H9 (cell line): ENCODE measurements around the gene LRRC58. TPM values are rescaled to one million over a fixed set of nuclear protein-coding genes. Genes with fewer than 3 reads are reported as not detected.

ENCODE experiments used
- DNase-seq: peaks from one replicate; pipeline ENCODE4 v3.0.0-alpha.2; 2017
- H2AFZ ChIP-seq: one replicate; pipeline ENCODE4 v1.6.1; 2013; ENCODE audit warnings: mild to moderate bottlenecking, low read length, control low read depth, moderate library complexity
- H2AK5ac ChIP-seq: 2 replicates; pipeline ENCODE4 v1.6.1; 2013; ENCODE audit warnings: low read length, control low read depth, mixed read lengths; ENCODE audit not compliant: insufficient read length
- H2BK120ac ChIP-seq: one replicate; pipeline ENCODE4 v1.6.1; 2013; ENCODE audit warnings: low read depth, mild to moderate bottlenecking, low read length, control low read depth, inconsistent platforms; ENCODE audit not compliant: poor library complexity, severe bottlenecking
- H2BK12ac ChIP-seq: 2 replicates; pipeline ENCODE4 v1.6.1; 2013; ENCODE audit warnings: low read length, control low read depth, mixed read lengths, low read depth; ENCODE audit not compliant: insufficient read length
- H2BK15ac ChIP-seq: 2 replicates; pipeline ENCODE4 v1.6.1; 2013; ENCODE audit warnings: low read depth, low read length, control low read depth
- H2BK20ac ChIP-seq: one replicate; pipeline ENCODE4 v1.6.1; 2013; ENCODE audit warnings: low read depth, mild to moderate bottlenecking, low read length, control low read depth, inconsistent platforms; ENCODE audit not compliant: poor library complexity, severe bottlenecking
- H2BK5ac ChIP-seq: 2 replicates; pipeline ENCODE4 v1.6.1; 2013; ENCODE audit warnings: low read length, control low read depth, mixed read lengths; ENCODE audit not compliant: insufficient read length
- H3K14ac ChIP-seq: 2 replicates; pipeline ENCODE4 v1.6.1; 2013; ENCODE audit warnings: low read length, control low read depth; ENCODE audit not compliant: insufficient read depth
- H3K18ac ChIP-seq: 2 replicates; pipeline ENCODE4 v1.6.1; 2013; ENCODE audit warnings: low read depth, mild to moderate bottlenecking, mixed read lengths, low read length, control low read depth; ENCODE audit not compliant: insufficient read length
- H3K23ac ChIP-seq: 2 replicates; pipeline ENCODE4 v1.6.1; 2013; ENCODE audit warnings: low read length, control low read depth, mixed read lengths, low read depth; ENCODE audit not compliant: insufficient read length
- H3K23me2 ChIP-seq: 2 replicates; pipeline ENCODE4 v1.6.1; 2013; ENCODE audit warnings: low read depth, mild to moderate bottlenecking, mixed read lengths, low read length, control low read depth; ENCODE audit not compliant: insufficient read length, poor library complexity, severe bottlenecking
- H3K27ac ChIP-seq: 2 replicates; pipeline ENCODE4 v1.5.1; 2013; ENCODE audit warnings: low read length, control low read depth, mixed read lengths, low read depth; ENCODE audit not compliant: insufficient read length
- H3K27me3 ChIP-seq: 2 replicates; pipeline ENCODE4 v1.6.1; 2013; ENCODE audit warnings: low read length, control low read depth, inconsistent platforms; ENCODE audit not compliant: insufficient read depth
- H3K4ac ChIP-seq: 2 replicates; pipeline ENCODE4 v1.6.1; 2013; ENCODE audit warnings: low read depth, mild to moderate bottlenecking, control low read depth, inconsistent platforms, low read length, moderate library complexity
- H3K4me1 ChIP-seq: 2 replicates; pipeline ENCODE4 v1.6.1; 2013; ENCODE audit warnings: low read length, control low read depth, inconsistent platforms; ENCODE audit not compliant: insufficient read depth
- H3K4me2 ChIP-seq: 2 replicates; pipeline ENCODE4 v1.6.1; 2013; ENCODE audit warnings: low read length, control low read depth, mixed read lengths; ENCODE audit not compliant: insufficient read length, insufficient read depth
- H3K56ac ChIP-seq: 2 replicates; pipeline ENCODE4 v1.6.1; 2013; ENCODE audit warnings: low read depth, mild to moderate bottlenecking, mixed read lengths, low read length, control low read depth; ENCODE audit not compliant: insufficient read length
- H3K79me1 ChIP-seq: 2 replicates; pipeline ENCODE4 v1.6.1; 2013; ENCODE audit warnings: low read depth, mild to moderate bottlenecking, moderate library complexity, low read length, control low read depth, inconsistent platforms; ENCODE audit not compliant: insufficient read depth, poor library complexity, severe bottlenecking
- H3K79me2 ChIP-seq: 2 replicates; pipeline ENCODE4 v1.6.1; 2013; ENCODE audit warnings: low read length, control low read depth, inconsistent platforms; ENCODE audit not compliant: insufficient read depth
- H3K9ac ChIP-seq: 2 replicates; pipeline ENCODE4 v1.6.1; 2013; ENCODE audit warnings: low read length, control low read depth, mixed read lengths; ENCODE audit not compliant: insufficient read length; ENCODE audit errors: extremely low read depth
- H3K9me3 ChIP-seq: one replicate; pipeline ENCODE4 v1.6.1; 2013; ENCODE audit warnings: low read depth, low read length, inconsistent platforms; ENCODE audit not compliant: control insufficient read depth
- H3T11ph ChIP-seq: one replicate; pipeline ENCODE4 v1.6.1; 2013; ENCODE audit warnings: mild to moderate bottlenecking, low read length, control low read depth, inconsistent platforms
- H4K20me1 ChIP-seq: one replicate; pipeline ENCODE4 v1.6.1; 2013; ENCODE audit not compliant: control insufficient read depth, insufficient read length, insufficient read depth
- H4K5ac ChIP-seq: 2 replicates; pipeline ENCODE4 v1.6.1; 2013; ENCODE audit warnings: low read depth, mild to moderate bottlenecking, mixed read lengths, low read length, control low read depth; ENCODE audit not compliant: insufficient read length
- H4K8ac ChIP-seq: replicated peaks from 2 replicates; pipeline ENCODE4 v1.6.1; 2013; ENCODE audit warnings: low read length, control low read depth, mixed read lengths, low read depth; ENCODE audit not compliant: insufficient read length
- H4K91ac ChIP-seq: 2 replicates; pipeline ENCODE4 v1.6.1; 2013; ENCODE audit warnings: low read depth, mild to moderate bottlenecking, moderate library complexity, mixed read lengths, low read length, control low read depth; ENCODE audit not compliant: insufficient read length
- H3K27ac Mint-ChIP-seq, 3 experiments: 2 replicates in 2 of 3; 3 replicates in 1 of 3; pipeline ENCODE4 v1.8.0; 2020 to 2021; ENCODE audit warnings: mixed read lengths in 3 of 3, mild to moderate bottlenecking in 1 of 3, moderate library complexity in 1 of 3
- H3K27me3 Mint-ChIP-seq: 2 replicates; pipeline ENCODE4 v1.8.0; 2021; ENCODE audit warnings: low read depth, mild to moderate bottlenecking, moderate library complexity, mixed read lengths
- H3K36me3 Mint-ChIP-seq, 3 experiments: 2 replicates in 2 of 3; 3 replicates in 1 of 3; pipeline ENCODE4 v1.8.0; 2020 to 2021; ENCODE audit warnings: low read depth in 3 of 3, mixed read lengths in 3 of 3; ENCODE audit not compliant: insufficient read depth in 1 of 3
- H3K4me1 Mint-ChIP-seq, 2 experiments: 2 replicates each; pipeline ENCODE4 v1.8.0; 2020; ENCODE audit warnings: mixed read lengths in 2 of 2
- H3K4me3 Mint-ChIP-seq, 2 experiments: 2 replicates in 1 of 2; 3 replicates in 1 of 2; pipeline ENCODE4 v1.8.0; 2020 to 2021; ENCODE audit warnings: mild to moderate bottlenecking in 2 of 2, mixed read lengths in 2 of 2, moderate library complexity in 1 of 2
- H3K9me3 Mint-ChIP-seq, 2 experiments: 2 replicates in 1 of 2; 3 replicates in 1 of 2; pipeline ENCODE4 v1.8.0; 2020; ENCODE audit warnings: mild to moderate bottlenecking in 2 of 2, mixed read lengths in 2 of 2, moderate library complexity in 1 of 2
- WGBS: extraction: QIAGEN DNeasy Blood & Tissue Kit; methylation state at CpG from one replicate; pipeline ENCODE4 v1.1.7; 2013; ENCODE audit warnings: missing lambda C conversion rate, low lambda C conversion rate, mixed read lengths; ENCODE audit not compliant: insufficient read length; ENCODE audit errors: extremely low coverage; 5-methylcytosine and 5-hydroxymethylcytosine counted together
- total RNA-seq: library from RNA; stranded (reverse); gene quantifications from 2 replicates; pipeline ENCODE4 v1.2.1, GENCODE V29; 2021
- TF ChIP-seq, protein P1 (sequence below): fragments of 200-600 bp; sonication (generic); conservative IDR thresholded peaks from 3 replicates; pipeline ENCODE4 v1.8.0; 2021; ENCODE audit warnings: antibody characterized with exemption, mild to moderate bottlenecking

LRRC58 gene
- total RNA-seq, 1 experiment from 2014 or later, result 18.2 TPM

- no peak overlapping the region for H3K27ac ChIP-seq
Measured at GRCh38 chr3:120341658-120342346, 7.4 kb downstream of the LRRC58 start.

More at GRCh38 chr3:120341658-120342346, 7.4 kb downstream of the LRRC58 start:
- no peaks in the 10 kb centered on the region for H4K20me1 ChIP-seq
- no peaks in the 10 kb centered on the region for H3K4me1 ChIP-seq
- H3K36me3 Mint-ChIP-seq, result peaks cover 26 to 29% (median 26%) of the 10 kb centered on the region in 3 experiments
- no peak overlapping the region for H2BK15ac ChIP-seq
- no peak overlapping the region for H3K4me3 Mint-ChIP-seq
- H3K27me3 Mint-ChIP-seq, result peaks cover 2% of the 10 kb centered on the region; the same call in 1 of the 2 replicates
- no peaks in the 10 kb centered on the region for H3K23me2 ChIP-seq
- H3K79me2 ChIP-seq, result no peaks in the 10 kb centered on the region
- no peak overlapping the region for H3K4ac ChIP-seq
- no peak overlapping the region for H3K9ac ChIP-seq
- no peak overlapping the region for H3T11ph ChIP-seq
- no peak overlapping the region for H2BK5ac ChIP-seq
- no peak overlapping the region for H3K14ac ChIP-seq
- H2AFZ ChIP-seq, result no peak overlapping the region
- no peaks in the 10 kb centered on the region for H3K27me3 ChIP-seq
- H3K4me1 Mint-ChIP-seq, result peaks cover 11 to 16% of the 10 kb centered on the region in 2 experiments
- TF ChIP-seq, protein P1, sequence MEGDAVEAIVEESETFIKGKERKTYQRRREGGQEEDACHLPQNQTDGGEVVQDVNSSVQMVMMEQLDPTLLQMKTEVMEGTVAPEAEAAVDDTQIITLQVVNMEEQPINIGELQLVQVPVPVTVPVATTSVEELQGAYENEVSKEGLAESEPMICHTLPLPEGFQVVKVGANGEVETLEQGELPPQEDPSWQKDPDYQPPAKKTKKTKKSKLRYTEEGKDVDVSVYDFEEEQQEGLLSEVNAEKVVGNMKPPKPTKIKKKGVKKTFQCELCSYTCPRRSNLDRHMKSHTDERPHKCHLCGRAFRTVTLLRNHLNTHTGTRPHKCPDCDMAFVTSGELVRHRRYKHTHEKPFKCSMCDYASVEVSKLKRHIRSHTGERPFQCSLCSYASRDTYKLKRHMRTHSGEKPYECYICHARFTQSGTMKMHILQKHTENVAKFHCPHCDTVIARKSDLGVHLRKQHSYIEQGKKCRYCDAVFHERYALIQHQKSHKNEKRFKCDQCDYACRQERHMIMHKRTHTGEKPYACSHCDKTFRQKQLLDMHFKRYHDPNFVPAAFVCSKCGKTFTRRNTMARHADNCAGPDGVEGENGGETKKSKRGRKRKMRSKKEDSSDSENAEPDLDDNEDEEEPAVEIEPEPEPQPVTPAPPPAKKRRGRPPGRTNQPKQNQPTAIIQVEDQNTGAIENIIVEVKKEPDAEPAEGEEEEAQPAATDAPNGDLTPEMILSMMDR, result no peak
- H4K5ac ChIP-seq, result no peak overlapping the region
- no peak overlapping the region; a peak in 1 of 7 replicates for H3K27ac Mint-ChIP-seq
- no peak overlapping the region for H3K4me2 ChIP-seq
- peak; percentile 73 for DNase-seq
- peaks cover 12 to 19% of the 10 kb centered on the region in 2 experiments for H3K9me3 Mint-ChIP-seq
- H4K8ac ChIP-seq, result no peak overlapping the region
- H2BK12ac ChIP-seq, result no peak overlapping the region
- H4K91ac ChIP-seq, result no peak overlapping the region
- no peak overlapping the region for H3K18ac ChIP-seq
- H2BK120ac ChIP-seq, result no peak overlapping the region
- H2BK20ac ChIP-seq, result no peak overlapping the region
- H3K23ac ChIP-seq, result no peak overlapping the region
- H3K79me1 ChIP-seq, result peaks cover 4% of the 10 kb centered on the region
- H2AK5ac ChIP-seq, result no peak overlapping the region
- H3K56ac ChIP-seq, result no peak overlapping the region
- WGBS, result no CpG with 5 or more reads among the region's 8 CpGs
- no peaks in the 10 kb centered on the region for H3K9me3 ChIP-seq
